SK-N-SH (cell line): ENCODE results near the gene TTC28. TPM values are rescaled to one million over a fixed set of nuclear protein-coding genes. Genes with fewer than 3 reads are reported as not detected.

Experiments used
- CTCF ChIA-PET: fragments of 300-600, 350-600 bp; formaldehyde crosslinking; extraction: SDS; loops from one replicate; lab custom pipeline; 2021; lab: Yijun Ruan, JAX
- POLR2A ChIA-PET: fragments of 350-600 bp; sonication (Branson Sonifier 250); formaldehyde crosslinking; extraction: SDS; loops from one replicate; lab custom pipeline; 2020; ENCODE audit warnings: antibody characterized with exemption, inconsistent platforms; lab: Yijun Ruan, JAX
- DNase-seq: peaks from one replicate; pipeline ENCODE4 v3.0.0; 2012
- H2AFZ ChIP-seq: fragments of 200-600 bp; sonication (generic); 2 replicates; pipeline ENCODE4 v1.8.1; 2016; ENCODE audit warnings: antibody characterized with exemption, mild to moderate bottlenecking, low read depth
- H3F3A ChIP-seq: fragments of 200-600 bp; sonication (generic); replicated peaks from 2 replicates; pipeline ENCODE3; 2016; ENCODE audit warnings: antibody characterized with exemption, mild to moderate bottlenecking; ENCODE audit not compliant: insufficient read depth
- H3K27ac ChIP-seq, 2 experiments: fragments of 200-500 bp in 1 of 2; fragments of 200-600 bp in 1 of 2; sonication (Bioruptor generic) in 1 of 2; sonication (generic), shearing (Covaris generic) in 1 of 2; 2 replicates each; pipeline versions ENCODE4 v1.5.1 to v1.6.1; 2014 to 2016; ENCODE audit warnings: low read depth in 2 of 2, inconsistent platforms in 1 of 2, low read length in 1 of 2, mild to moderate bottlenecking in 1 of 2, mixed read lengths in 1 of 2
- H3K27me3 ChIP-seq: fragments of 200-600 bp; sonication (generic), shearing (Covaris generic); 2 replicates; pipeline ENCODE4 v1.6.1; 2016; ENCODE audit warnings: mixed run types; ENCODE audit not compliant: insufficient read depth
- H3K36me3 ChIP-seq, 2 experiments: fragments of 200-500 bp in 1 of 2; fragments of 200-600 bp in 1 of 2; sonication (Bioruptor generic) in 1 of 2; sonication (generic) in 1 of 2; replicated peaks in 1 of 2; 2 replicates each; pipeline versions ENCODE3 to v1.5.1; 2014 to 2016; ENCODE audit warnings: low read length in 1 of 2, mild to moderate bottlenecking in 1 of 2; ENCODE audit not compliant: insufficient read depth in 2 of 2, control insufficient read depth in 1 of 2
- H3K4me1 ChIP-seq, 2 experiments: fragments of 200-500 bp in 1 of 2; fragments of 200-600 bp in 1 of 2; sonication (Bioruptor generic) in 1 of 2; sonication (generic), shearing (Covaris generic) in 1 of 2; 2 replicates each; pipeline versions ENCODE4 v1.5.1 to v1.6.1; 2014 to 2016; ENCODE audit warnings: low read depth in 1 of 2, low read length in 1 of 2, mixed run types in 1 of 2; ENCODE audit not compliant: insufficient read depth in 2 of 2, control insufficient read depth in 1 of 2
- H3K4me2 ChIP-seq: fragments of 200-600 bp; sonication (generic), shearing (Covaris generic); 2 replicates; pipeline ENCODE4 v1.6.1; 2017; ENCODE audit warnings: mixed run types
- H3K4me3 ChIP-seq, 2 experiments: fragments of 200-500 bp in 1 of 2; fragments of 200-600 bp in 1 of 2; sonication (Bioruptor generic) in 1 of 2; sonication (generic), shearing (Covaris generic) in 1 of 2; 2 replicates each; pipeline versions ENCODE4 v1.5.1 to v1.8.1; 2014 to 2016; ENCODE audit warnings: low read depth in 2 of 2, inconsistent platforms in 1 of 2, low read length in 1 of 2, mild to moderate bottlenecking in 1 of 2, mixed read lengths in 1 of 2, moderate library complexity in 1 of 2
- H3K79me2 ChIP-seq: fragments of 200-600 bp; sonication (generic); 2 replicates; pipeline ENCODE4 v1.8.1; 2017; ENCODE audit warnings: mild to moderate bottlenecking; ENCODE audit not compliant: insufficient read depth
- H3K9ac ChIP-seq: fragments of 200-600 bp; sonication (generic); 2 replicates; pipeline ENCODE4 v1.6.1; 2017; ENCODE audit warnings: mixed run types
- H3K9me2 ChIP-seq: fragments of 200-600 bp; sonication (generic); 2 replicates; pipeline ENCODE4 v1.6.1; 2017; ENCODE audit warnings: mixed run types
- H3K9me3 ChIP-seq: fragments of 200-600 bp; sonication (generic); 2 replicates; pipeline ENCODE4 v1.6.1; 2017; ENCODE audit warnings: mixed run types, mild to moderate bottlenecking, moderate library complexity
- H4K20me1 ChIP-seq: fragments of 200-600 bp; sonication (generic); 2 replicates; pipeline ENCODE4 v1.6.1; 2017; ENCODE audit warnings: mild to moderate bottlenecking, mixed run types; ENCODE audit not compliant: insufficient read depth
- CTCF ChIP-seq: fragments of 200-600 bp; sonication (generic); IDR thresholded peaks from 2 replicates; pipeline ENCODE4 v1.6.1; 2017; ENCODE audit warnings: antibody characterized with exemption, mild to moderate bottlenecking, moderate library complexity
- FOSL2 ChIP-seq: IDR thresholded peaks from 2 replicates; pipeline ENCODE4 v1.4.0; 2012; ENCODE audit warnings: low read depth, mild to moderate bottlenecking, moderate library complexity, borderline replicate concordance
- GABPA ChIP-seq: IDR thresholded peaks from 2 replicates; pipeline ENCODE4 v1.4.0; 2012; ENCODE audit warnings: low read depth, mild to moderate bottlenecking
- MAX ChIP-seq: IDR thresholded peaks from 2 replicates; pipeline ENCODE4 v1.4.0; 2012; ENCODE audit warnings: low read depth
- NRF1 ChIP-seq: IDR thresholded peaks from 2 replicates; pipeline ENCODE4 v1.6.1; 2012; ENCODE audit warnings: low read depth, mild to moderate bottlenecking, low read length
- PBX3 ChIP-seq: IDR thresholded peaks from 2 replicates; pipeline ENCODE4; 2012
- RFX5 ChIP-seq: IDR thresholded peaks from 2 replicates; pipeline ENCODE4 v1.6.1; 2012; ENCODE audit warnings: mild to moderate bottlenecking, improper control_type of control experiment, low read length
- TAF1 ChIP-seq: IDR thresholded peaks from 2 replicates; pipeline ENCODE4 v1.6.1; 2012; ENCODE audit warnings: low read depth, mild to moderate bottlenecking, low read length, moderate library complexity, borderline replicate concordance
- TCF12 ChIP-seq: IDR thresholded peaks from 2 replicates; pipeline ENCODE4 v1.4.0; 2012
- YY1 ChIP-seq: IDR thresholded peaks from 2 replicates; pipeline ENCODE4 v1.4.0; 2012; ENCODE audit warnings: low read depth, mild to moderate bottlenecking
- ZBTB33 ChIP-seq: IDR thresholded peaks from 2 replicates; pipeline ENCODE4 v1.4.0; 2012; ENCODE audit warnings: low read depth, borderline replicate concordance
- WGBS: methylation state at CpG from one replicate; pipeline ENCODE4 v1.1.6; 2017; ENCODE audit warnings: low lambda C conversion rate; 5-methylcytosine and 5-hydroxymethylcytosine counted together
- polyA plus RNA-seq, 3 experiments: library from polyadenylated mRNA; depleted of rRNA; stranded (reverse); fragments of >200 nt; gene quantifications; 2 replicates each; pipeline ENCODE4 v1.2.3, GENCODE V29; 2012

The TTC28 gene
- polyA plus RNA-seq, 1 of the 3 experiments (the other 2 are of a cell fraction), result 5.9 TPM

- no peak overlapping the region for H3K4me3 ChIP-seq
- no peak overlapping the region for H3K9ac ChIP-seq
- 95% methylated on average over 9 of the region's 9 CpGs for WGBS
- H3F3A ChIP-seq, result peaks cover 3% of the 10 kb centered on the region
- H3K9me2 ChIP-seq, result no peaks in the 10 kb centered on the region
- DNase-seq, result peak; percentile 3
- H3K36me3 ChIP-seq, result no peaks in the 10 kb centered on the region
- H3K4me1 ChIP-seq, result peaks cover 25 to 94% of the 10 kb centered on the region in 2 experiments
- H3K79me2 ChIP-seq, result no peaks in the 10 kb centered on the region
- H3K4me2 ChIP-seq, result peak overlapping the region; percentile 29; the same call in 1 of the 2 replicates
- peak overlapping the region; percentile 40 to 79; a peak in 3 of 4 replicates for H3K27ac ChIP-seq
- no peak for TF ChIP-seq ZBTB33
- TF ChIP-seq GABPA, result no peak
- no peak for TF ChIP-seq MAX
- TF ChIP-seq RFX5, result no peak
- no peak for TF ChIP-seq PBX3
- TF ChIP-seq NRF1, result no peak
- no peak for TF ChIP-seq TAF1
- TF ChIP-seq YY1, result no peak
- no peak for TF ChIP-seq CTCF
- TF ChIP-seq TCF12, result no peak
- no peak for TF ChIP-seq FOSL2
- H4K20me1 ChIP-seq, result no peaks in the 10 kb centered on the region
- H3K9me3 ChIP-seq, result no peaks in the 10 kb centered on the region
- ChIA-PET CTCF (interaction anchor here (1.3 to 4.4 kb wide), 4 partner anchors 11 to 800 kb away, joined by 3 to 39 read pairs (median 16); no protein-coding TSS in a partner anchor), POLR2A (no interaction called here)
- H2AFZ ChIP-seq, result no peak overlapping the region
- H3K27me3 ChIP-seq, result no peaks in the 10 kb centered on the region
These were observed 649.7 kb downstream of the TTC28 start for GRCh38 chr22:28029956-28030355.
